HG02852 (cell line): Measurements from ENCODE around the gene ALG8.
A peak's percentile ranks its signal among the peaks of the same experiment; 100 is the strongest.

Experiments used
- ATAC-seq: cut with Tn5 transposase; IDR thresholded peaks from one replicate; pipeline ENCODE4 v1.9.1; 2021; ENCODE audit warnings: mild to moderate bottlenecking, moderate library complexity; ENCODE audit not compliant: unreplicated experiment

The ALG8 gene

DNA sequence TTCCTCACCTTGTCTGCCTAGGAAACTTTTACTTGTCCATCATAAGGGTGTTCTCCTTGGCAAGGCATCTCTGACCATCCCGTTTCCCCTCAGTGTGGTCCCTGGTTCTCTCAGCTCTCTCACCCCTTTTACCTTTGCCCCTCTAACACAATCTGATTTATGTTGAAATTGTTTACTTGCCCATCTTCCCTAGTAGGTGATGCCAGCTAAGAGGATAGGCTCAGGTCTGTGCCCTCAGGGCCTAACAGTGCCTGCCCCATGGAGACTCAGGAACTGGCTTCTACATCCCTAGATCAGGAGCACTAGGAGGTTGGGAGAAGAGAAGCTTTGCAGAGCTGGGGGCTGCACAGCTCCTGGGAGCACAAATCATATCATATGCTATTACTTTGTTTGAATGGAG, 21.1 kb upstream of the ALG8 start:
- ATAC-seq: no peak

DNA sequence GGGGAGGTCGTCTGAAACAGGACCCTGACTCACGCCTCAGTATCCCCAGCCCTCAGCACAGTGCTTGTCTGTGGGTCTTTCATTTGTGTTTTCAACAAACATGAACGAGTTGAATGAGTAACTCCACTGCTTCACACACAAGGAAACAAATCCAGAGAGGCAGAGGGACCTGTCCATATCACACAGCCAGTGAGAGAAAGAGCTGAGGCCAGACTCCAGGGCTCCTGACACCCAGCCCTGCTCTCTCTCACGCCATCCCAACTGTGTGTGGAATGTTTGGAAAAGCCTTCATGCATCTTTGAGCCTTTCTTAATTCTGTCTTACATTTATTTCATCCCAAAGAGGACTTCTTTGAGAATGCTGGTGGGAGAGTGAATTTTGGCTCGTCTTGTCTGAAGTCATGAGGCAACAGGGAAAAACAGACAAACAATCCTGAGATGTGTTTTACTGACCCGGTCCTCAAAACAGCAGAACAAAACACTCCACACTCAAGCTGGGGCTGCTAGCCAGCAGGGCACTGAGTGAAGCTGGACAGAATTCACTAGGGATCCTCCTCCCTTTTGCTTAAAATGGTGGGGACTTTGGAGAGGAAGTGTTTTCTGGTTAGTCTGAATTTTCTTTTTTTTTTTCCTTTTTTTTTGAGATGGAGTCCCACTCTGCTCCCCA, 19.7 kb upstream of the ALG8 start:
- ATAC-seq: no peak

DNA sequence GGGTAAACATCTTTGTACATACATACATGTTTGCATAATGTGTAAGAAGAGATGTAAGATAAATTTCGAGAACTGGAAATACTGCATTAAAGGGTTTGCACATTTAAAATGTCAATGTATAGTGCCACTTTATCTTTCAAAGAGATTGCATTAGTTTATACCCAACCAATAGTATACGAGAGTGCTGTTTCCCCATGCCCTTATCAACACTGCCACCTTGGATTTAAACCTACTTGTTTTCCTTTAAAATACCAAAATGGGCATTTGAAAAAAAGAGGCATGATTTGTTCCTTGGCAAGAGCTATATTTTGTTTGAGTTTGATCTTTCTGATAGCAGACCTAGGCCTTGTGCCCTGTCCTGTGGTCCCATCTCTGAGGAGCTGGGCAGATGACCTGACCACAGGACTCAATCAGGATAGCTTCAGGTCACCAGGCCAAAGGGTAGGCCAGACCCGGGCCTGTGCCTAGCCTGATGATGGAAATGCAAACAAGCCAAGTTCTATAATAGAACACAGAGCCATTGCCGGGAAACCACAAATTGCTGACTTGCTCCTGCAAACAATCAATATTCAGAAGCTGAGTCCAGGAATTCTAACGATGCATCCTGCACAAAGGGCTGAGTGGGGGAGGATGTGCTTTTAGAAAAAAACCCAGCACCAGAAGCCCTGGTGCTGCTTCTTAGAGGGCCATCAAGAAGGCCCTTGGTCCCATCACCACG, 16.9 kb upstream of the ALG8 start:
- ATAC-seq: no peak

DNA sequence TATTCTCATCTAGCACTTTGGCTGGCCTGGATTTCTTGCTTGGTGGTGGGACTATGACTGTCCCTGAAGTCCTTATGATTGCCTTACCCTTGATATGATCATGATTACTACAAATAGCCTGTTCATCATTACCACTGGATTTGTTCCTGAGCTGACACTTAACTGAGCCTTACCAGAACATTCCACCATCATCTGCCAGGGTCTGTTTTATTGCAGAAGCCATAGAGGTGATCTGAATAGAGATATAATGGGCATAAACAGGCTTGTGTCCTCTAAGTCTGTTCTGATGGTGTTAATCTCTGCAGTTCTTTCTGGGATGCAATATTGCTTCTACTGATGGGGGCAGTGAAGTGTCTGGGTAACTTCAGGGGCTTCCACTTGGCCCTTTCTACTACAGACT, 12.4 kb upstream of the ALG8 start:
- ATAC-seq: no peak

DNA sequence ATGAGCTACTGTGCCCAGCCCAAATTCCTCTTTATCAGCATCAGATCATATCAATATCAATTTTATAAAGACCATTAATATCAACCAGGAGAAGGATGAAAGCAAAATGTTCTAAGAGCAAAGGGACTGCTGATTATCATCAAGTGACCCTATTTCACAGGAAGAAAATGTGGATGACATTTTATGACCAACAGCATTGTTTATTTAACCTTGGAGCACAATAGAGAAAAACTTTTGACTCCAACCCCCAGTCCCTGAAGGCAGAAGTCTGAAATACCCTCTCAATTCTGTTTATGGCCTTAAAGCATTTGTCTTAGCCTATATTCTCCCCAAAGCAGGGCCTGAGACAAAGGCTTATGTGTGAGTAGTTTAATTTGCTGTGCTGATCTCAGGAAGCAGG, 11.3 kb upstream of the ALG8 start:
- ATAC-seq: no peak

DNA sequence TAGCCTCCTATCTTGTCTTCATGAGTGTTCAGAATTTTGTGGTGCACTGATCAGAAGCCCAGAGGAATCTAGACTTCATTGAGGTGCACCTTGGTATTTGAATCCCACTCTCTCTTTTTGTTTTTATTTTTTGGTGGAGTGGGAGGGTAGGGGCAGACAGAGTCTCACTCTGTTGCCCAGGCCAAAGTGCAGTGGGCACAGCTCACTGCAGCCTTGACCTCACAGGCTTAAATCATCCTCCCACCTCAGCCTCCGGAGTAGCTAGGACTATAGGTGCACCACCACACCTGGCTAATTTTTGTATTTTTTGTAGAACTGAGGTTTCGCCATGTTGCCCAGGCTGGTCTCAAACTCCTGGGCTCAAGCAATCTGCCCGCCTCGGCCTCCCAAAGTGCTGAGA, 10.9 kb upstream of the ALG8 start:
- no peak for ATAC-seq

DNA sequence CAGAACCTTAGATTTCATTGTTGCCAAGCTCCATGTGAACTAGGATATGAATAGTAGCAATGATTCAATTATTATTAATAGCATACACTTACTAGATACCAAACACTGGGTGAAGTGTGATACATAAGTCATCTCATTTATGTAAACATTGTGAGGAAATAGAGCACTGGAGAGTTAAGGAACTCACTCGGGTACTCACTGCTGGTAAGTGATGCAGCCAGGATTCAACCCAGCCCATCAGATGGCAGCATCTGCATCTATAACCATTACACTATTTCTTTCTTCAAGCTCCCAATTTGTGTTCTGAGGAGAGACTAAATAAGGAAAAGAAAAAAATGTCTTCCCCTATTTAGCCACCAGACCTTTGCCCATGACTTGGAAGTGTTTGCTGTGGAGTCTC, 10.2 kb upstream of the ALG8 start:
- no peak for ATAC-seq

DNA sequence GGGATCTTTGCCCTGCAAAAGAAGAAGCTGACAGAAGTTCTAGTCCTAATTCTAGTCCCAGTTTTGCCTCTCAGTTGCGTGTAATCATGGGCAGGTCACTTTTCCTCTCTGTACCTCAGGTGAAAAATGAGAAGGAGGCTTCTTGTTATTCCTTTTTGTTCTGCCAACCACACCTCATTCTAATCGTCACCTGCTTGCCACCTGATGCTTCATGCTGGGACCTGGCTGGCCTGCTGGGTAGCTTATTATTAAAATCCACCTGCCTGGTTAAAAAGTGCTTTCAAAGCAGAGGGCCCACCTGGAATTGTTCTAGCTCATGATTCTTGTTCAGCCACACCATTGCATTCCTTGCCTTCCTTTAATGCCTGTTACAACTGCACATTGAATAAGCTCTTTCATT, 8.4 kb upstream of the ALG8 start:
- ATAC-seq: no peak

DNA sequence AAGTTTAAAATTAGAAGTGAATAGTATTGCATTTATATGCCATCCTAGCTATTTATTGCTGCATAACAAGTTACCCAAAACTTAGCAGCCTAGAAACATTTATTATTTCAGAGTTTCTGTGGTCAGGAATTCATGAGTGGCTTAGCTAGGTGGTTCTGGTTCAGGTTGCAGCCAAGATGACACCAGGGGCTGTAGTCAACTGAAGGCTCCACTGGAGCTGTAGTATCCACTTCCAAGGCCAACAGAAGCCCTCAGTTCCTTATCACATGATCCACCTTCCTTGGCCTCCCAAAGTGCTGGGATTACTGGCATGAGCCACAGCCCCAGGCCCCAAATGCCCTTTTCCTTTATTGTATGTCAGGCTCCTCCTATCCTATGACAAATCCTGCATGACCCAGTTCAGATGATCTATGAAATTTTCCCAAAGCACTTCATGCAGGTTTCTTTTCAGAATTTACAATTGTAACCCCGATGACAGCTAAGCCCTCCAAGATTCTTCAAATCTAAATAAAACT, 6.1 kb upstream of the ALG8 start:
- ATAC-seq: no peak

DNA sequence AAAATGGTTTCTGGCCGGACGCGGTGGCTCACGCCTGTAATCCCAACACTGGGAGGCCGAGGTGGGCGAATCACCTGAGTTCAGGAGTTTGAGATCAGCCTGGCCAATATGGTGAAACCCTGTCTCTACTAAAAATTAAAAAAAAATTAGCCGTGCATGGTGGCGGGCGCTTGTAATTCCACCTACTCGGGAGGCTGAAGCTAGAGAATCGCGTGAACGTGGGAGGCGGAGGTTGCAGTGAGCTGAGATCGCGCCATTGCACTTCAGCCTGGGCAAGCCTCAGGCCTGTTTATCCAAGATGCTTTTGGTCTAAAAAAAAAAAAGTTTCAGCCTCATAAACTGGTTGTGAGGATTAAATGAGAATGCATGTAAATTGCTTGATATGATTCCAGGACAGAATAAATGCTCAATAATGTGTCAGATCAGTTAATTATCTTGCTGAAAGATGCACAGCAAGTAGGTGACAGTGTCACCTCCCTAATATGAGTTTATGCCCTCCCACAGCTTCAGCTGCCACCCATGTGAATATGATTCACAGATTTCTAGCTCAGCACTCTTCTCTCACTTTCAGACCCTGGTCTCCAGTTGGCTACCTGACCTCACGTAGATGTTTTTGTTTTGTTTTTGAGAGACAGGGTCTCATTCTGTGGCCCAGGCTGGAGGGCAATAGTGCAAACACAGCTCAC, 1.1 kb upstream of the ALG8 start:
- ATAC-seq: no peak

DNA sequence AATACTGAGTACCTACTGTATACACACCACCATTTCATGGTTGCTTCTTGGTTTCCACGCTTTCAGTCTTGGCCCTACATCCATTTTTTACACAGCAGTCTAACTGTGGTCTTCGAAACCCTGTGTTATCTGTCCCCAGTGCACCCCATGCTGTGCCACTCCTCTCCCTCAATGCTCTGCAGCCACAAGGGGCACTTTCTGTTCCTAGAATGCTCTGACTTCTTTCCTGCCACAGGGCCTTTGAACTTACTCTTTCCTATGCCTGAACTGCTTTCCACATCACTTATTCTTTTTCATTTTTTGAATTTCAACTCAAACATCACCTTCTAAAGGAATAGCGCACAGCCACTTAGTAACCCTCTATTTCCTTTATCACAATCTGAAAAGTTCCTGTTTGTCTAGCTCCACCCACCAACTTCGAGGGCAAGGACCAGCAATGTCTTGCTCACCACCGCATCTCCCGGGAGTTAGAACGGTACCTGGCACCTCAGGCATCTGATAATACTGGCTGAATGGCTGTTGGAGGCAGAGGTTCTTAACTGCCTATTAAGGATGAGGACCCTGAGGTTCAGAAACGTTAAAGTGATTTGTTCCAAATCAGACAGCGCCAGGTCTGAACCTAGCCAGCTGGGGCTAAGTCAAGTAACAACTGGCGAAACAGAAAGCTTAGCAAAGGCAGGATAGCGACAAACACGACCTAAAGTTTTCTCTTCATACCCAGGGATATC, 568 bp downstream of the ALG8 start:
- peak; percentile 24 for ATAC-seq

DNA sequence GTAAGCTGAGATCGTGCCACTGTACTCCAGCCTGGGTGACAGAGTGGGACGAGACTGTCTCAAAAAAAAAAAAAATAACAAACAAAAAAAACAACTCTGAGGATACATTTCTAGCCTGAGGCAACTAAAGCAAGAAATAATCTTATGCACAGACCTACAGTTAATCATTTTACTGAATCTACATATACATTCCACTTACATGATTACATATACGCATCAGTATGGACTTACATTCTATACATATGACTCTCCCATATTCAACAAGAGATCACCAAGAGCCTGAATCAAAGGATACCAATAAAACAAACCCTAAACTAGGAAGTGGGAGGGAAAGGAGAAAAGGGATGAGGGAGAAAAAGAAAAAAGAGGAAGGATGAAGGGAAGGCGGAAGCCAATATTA, 1.1 kb downstream of the ALG8 start:
- no peak for ATAC-seq

DNA sequence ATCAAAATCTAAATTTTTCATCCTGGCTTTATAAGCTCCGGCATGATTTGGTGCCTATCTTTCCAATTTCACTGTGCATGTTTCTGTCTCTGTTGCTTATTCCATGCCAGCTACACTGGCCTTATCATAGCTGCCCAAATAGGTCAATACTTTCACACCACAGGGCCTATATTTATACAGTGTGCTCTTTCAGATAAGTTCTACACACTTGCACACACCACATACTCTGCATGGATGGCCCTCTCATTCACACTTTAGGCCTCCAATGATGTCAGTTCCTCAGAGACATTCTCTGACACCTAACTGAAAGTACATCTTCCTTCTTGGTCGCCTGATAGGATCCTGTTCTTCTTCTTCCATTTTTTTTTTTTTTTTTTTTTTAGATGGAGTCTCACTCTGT, 7.0 kb downstream of the ALG8 start:
- ATAC-seq: no peak

DNA sequence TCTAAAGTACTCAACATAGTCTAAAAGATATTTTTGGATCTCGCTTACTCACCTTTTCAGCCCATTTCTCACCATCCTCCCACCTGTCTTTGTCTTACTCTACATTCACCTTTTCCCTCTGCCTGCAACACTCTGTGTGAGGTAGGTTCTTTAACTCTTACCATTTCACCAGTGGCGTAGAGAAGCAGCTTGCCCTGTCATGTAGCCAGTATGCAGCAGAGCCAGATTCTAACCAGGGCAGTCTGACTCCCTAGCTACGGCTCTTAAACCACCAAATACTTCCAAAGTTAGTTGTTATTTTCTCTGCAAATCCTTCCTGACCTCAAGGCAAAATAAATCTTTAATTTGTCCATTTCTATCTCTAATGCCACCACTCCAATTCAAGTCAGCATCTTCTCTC, 7.5 kb downstream of the ALG8 start:
- ATAC-seq: no peak

DNA sequence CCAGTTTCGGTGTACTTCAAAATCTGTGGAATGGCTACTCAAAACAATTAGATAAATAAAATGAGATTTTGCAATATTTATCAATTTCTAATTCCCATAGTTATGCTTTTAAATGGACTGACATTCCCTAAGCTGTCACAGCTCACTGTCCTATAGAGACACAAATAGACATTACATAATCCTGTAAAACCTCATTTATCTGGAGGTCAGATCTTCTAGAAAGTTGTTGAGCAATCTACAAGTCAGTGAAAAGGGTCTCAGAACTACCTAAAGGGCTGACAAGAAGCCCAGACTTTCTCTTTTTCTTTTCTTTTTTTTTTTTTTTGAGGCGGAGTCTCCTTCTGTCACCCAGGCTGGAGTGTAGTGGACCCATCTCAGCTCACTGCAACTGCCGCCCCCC, 12.0 kb downstream of the ALG8 start:
- ATAC-seq: no peak

DNA sequence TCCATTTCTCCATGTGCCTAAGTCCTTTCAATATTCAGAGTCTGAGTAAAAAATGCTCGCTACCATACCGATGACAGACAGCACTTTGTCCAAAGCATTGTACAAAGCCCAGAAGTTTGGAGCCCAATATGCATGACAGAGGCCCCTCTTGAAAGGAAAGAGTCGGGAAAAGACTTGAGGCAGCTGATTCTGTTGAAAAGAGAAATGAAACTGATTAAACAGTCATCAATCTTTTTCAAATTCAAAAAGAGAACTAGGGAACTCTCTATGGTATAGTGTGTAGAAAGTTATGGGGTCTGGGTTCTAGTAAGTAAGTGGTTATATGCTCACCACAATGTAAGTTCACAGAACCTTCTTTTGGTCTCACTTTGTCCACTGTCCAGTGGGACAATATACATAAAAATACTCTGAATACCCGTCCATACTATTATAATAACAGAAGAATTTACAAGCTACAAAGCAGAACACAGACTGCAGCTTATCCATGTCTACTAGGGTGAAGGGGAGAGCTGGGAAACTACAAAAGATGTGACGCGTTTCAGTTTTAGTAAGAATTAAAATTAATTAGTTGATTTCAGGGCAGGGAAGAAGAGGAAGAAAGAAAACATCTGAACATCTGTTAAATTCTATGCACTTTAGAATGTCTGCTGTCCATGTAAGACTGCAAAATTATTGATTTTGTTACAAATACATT, 26.7 kb downstream of the ALG8 start:
- no peak for ATAC-seq

DNA sequence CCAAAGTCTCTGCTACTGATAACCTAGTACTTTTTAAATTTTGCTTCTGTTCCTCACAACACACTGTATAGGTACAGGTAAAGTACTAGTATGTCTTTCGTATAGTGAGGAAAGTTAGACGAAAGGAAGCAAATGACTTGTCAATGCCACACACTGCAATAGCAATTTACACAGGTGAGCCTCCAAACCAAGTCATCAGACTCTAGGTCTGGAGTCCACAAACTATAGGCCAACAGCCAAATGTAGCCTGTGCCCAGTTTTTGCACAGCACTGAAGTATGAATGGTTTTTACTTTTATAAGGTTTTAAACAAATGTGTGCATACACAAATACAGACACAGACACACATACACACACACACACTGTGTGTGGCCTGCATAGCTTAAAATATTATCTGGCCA, 28.1 kb downstream of the ALG8 start:
- ATAC-seq: no peak

DNA sequence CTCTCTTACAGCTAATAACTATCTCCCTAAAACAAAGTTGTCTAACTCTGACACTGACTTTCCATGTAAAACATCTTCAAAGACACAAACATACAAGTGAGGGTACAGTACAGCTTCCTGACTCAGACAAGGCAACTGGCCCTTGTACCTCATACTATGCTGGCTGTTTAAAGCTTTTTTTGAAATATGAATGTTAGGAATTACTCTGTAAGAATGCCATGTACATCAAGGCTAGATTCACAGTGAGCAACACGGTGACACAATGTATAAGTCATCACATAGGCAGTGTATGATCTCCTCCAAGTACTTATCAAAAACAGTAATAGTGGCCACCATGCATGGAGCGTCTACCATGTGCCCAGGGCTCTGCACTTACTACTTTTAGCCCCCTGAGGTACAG, 28.6 kb downstream of the ALG8 start:
- ATAC-seq: no peak

DNA sequence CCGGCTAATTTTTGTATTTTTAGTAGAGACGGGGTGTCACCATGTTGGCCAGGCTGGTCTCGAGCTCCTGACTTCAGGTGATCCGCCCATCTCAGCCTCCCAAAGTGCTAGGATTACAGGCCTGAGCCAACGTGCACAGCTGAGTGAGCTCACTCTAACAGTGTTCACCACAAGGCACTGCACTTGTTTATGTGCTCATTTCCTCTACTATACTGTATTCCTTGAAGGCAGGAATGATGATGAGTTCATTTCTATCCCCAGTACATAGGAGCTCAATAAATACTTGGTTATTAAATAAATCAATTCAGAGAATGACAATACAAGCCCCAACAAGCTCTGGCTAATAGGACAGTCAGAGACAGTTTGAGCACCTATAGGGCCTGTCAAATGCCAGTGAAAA, 29.1 kb downstream of the ALG8 start:
- ATAC-seq: no peak

DNA sequence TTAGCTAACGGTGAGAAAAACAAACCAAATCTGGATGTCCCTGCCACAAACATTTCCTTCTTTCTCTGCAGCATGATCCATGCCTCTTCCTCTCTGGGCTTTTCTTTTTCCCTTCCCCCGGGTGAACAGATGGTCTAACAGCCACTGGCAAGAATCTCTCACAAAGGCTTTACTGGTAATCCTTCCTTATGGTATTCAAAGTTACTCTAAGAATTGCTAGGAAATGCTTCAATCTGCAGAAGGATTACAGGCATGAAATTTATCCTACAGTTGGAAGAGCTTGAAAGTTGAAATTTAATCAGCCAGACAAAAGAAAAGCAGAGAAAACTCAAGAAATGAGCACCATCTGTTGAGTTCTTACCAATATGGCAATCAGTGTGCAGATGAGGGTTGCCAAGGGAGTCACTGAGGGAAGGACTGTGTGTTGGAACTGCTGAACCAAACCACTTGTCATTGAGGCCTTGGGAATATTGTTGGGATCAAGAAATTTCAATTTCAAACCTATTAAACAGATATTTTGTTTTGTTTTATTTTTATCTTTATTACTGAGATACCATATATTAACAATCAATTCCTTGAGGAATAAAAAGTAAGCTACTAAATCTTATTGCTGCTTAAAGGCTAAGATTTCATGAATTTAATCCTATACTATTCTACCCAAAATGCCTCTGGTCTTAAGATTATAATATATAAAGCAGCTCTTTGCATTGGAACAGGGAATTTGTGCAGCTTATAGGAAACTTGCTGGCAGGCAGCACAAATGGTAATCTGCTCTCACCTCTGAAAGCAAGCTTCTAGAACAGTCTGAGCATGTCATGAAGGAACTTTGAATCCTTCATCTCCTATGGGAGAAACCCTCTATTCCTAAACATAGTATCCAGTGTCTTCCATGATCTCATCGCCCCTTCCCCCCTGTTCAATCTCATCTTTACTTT, 30.1 kb downstream of the ALG8 start:
- ATAC-seq: no peak
